Endothelial cell (in vitro differentiated cells): Measurements from ENCODE around the gene PDZD11. TPM values are rescaled to one million over a fixed set of nuclear protein-coding genes. Genes with fewer than 3 reads are reported as not detected.
A peak's percentile ranks its signal among the peaks of the same experiment; 100 is the strongest.

Experiments used
- DNase-seq: peaks from one replicate; pipeline ENCODE4 v3.0.0; 2021; ENCODE audit warnings: low spot score
- H3K27ac Mint-ChIP-seq: one replicate; pipeline ENCODE4 v1.8.0; 2021; ENCODE audit warnings: mixed read lengths, inconsistent platforms; ENCODE audit not compliant: unreplicated experiment
- H3K27me3 Mint-ChIP-seq: one replicate; pipeline ENCODE4 v1.8.0; 2021; ENCODE audit warnings: mild to moderate bottlenecking, moderate library complexity, mixed read lengths, inconsistent platforms; ENCODE audit not compliant: unreplicated experiment
- H3K36me3 Mint-ChIP-seq: one replicate; pipeline ENCODE4 v1.8.0; 2021; ENCODE audit warnings: mild to moderate bottlenecking, low read depth, mixed read lengths, inconsistent platforms; ENCODE audit not compliant: unreplicated experiment
- H3K4me1 Mint-ChIP-seq: one replicate; pipeline ENCODE4 v1.8.0; 2021; ENCODE audit warnings: mild to moderate bottlenecking, mixed read lengths, inconsistent platforms; ENCODE audit not compliant: unreplicated experiment
- H3K4me3 Mint-ChIP-seq: one replicate; pipeline ENCODE4 v1.8.0; 2021; ENCODE audit warnings: mild to moderate bottlenecking, mixed read lengths, inconsistent platforms; ENCODE audit not compliant: unreplicated experiment
- H3K9me3 Mint-ChIP-seq: one replicate; pipeline ENCODE4 v1.8.0; 2021; ENCODE audit warnings: mixed read lengths, inconsistent platforms; ENCODE audit not compliant: unreplicated experiment
- CTCF ChIP-seq: fragments of 200-600 bp; sonication (generic); IDR thresholded peaks from one replicate; pipeline ENCODE4 v1.5.0; 2021; ENCODE audit warnings: antibody characterized with exemption; ENCODE audit not compliant: unreplicated experiment
- long read RNA-seq: library from polyadenylated mRNA; unstranded; transcript quantifications from one replicate; pipeline ENCODE4 v2.0.0, GENCODE V29; 2020; ENCODE audit not compliant: unreplicated experiment
- total RNA-seq: library from RNA; stranded (reverse); fragmentation: NEBNext Ultra II Directional; extraction: Animal tissue kit (Norgen Biotek cat#: 25700); gene quantifications from one replicate; pipeline ENCODE4 v1.2.1, GENCODE V29; 2021; ENCODE audit not compliant: unreplicated experiment

The PDZD11 gene
- total RNA-seq: 54.3 TPM
- long read RNA-seq, transcript PDZD11-202 (8 exons, 784 nt): minor isoform, 8 of 28 reads
- long read RNA-seq, transcript PDZD11-201 (7 exons, 1,043 nt): major isoform, 13 of 28 reads
- long read RNA-seq, partial matches to known transcripts: 1 of 28 reads
- long read RNA-seq, other reads (novel, unspliced or antisense): 6 of 28 reads

GRCh38 chrX:70289793-70290770, at the start of gene PDZD11, which contains the start of gene KIF4A:
Gene PDZD11, minus strand, starts transcription at chrX:70289927. Its CDS starts 586 bp downstream, at chrX:70289341.
Gene KIF4A, plus strand, starts transcription at chrX:70290104. Its CDS starts 355 bp downstream, at chrX:70290459.
- peaks cover 3% of the 10 kb centered on the region for H3K4me1 Mint-ChIP-seq
- H3K9me3 Mint-ChIP-seq: no peaks in the 10 kb centered on the region
- peak; percentile 80 for DNase-seq
- H3K4me3 Mint-ChIP-seq: peak within 1 kb of the TSS; percentile 95
- peak within 1 kb of the TSS; percentile 80 for H3K27ac Mint-ChIP-seq
- peaks cover 2% of the 10 kb centered on the region for H3K27me3 Mint-ChIP-seq
- peaks cover 4% of the 10 kb centered on the region for H3K36me3 Mint-ChIP-seq
- TF ChIP-seq CTCF: no peak

- Mint-ChIP-seq H3K9me3 (no peaks in the 10 kb centered on the region), H3K27ac (no peak overlapping the region), H3K4me3 (no peak overlapping the region), H3K36me3 (no peaks in the 10 kb centered on the region), H3K27me3 (no peaks in the 10 kb centered on the region), H3K4me1 (no peaks in the 10 kb centered on the region)
- no peak for DNase-seq
- no peak for TF ChIP-seq CTCF
Measured at GRCh38 chrX:70338290-70338689, 48.6 kb upstream of the PDZD11 start.

GRCh38 chrX:70336767-70337166, 47.0 kb upstream of the PDZD11 start:
- Mint-ChIP-seq H3K27ac (no peak overlapping the region), H3K4me3 (no peak overlapping the region), H3K36me3 (no peaks in the 10 kb centered on the region), H3K4me1 (no peaks in the 10 kb centered on the region), H3K27me3 (no peaks in the 10 kb centered on the region), H3K9me3 (no peaks in the 10 kb centered on the region)
- TF ChIP-seq CTCF: no peak
- no peak for DNase-seq

- Mint-ChIP-seq H3K27ac (no peak overlapping the region), H3K9me3 (no peaks in the 10 kb centered on the region), H3K27me3 (no peaks in the 10 kb centered on the region), H3K36me3 (no peaks in the 10 kb centered on the region), H3K4me1 (peaks cover 2% of the 10 kb centered on the region), H3K4me3 (no peak overlapping the region)
- DNase-seq: no peak
- TF ChIP-seq CTCF: no peak
Measured at GRCh38 chrX:70332600-70332999, 42.9 kb upstream of the PDZD11 start.
